Duodenal mucosa (tissue), 2 donors: Measurements from ENCODE around the gene CYP26C1.

Experiments used
- H3K27ac ChIP-seq: one replicate; pipeline ENCODE4 v1.7.0; 2013; ENCODE audit warnings: low read depth, low read length
- H3K27me3 ChIP-seq, 2 donors: one replicate each; pipeline ENCODE4 v1.7.0; 2013; ENCODE audit warnings: low read length in 2 of 2, control low read depth in 1 of 2; ENCODE audit not compliant: insufficient read depth in 2 of 2, control insufficient read depth in 1 of 2
- H3K36me3 ChIP-seq, 2 donors: one replicate each; pipeline ENCODE4 v1.7.0; 2013; ENCODE audit warnings: low read length in 2 of 2, control low read depth in 1 of 2; ENCODE audit not compliant: insufficient read depth in 2 of 2, control insufficient read depth in 1 of 2
- H3K4me1 ChIP-seq, 2 donors: one replicate each; pipeline ENCODE4 v1.7.0; 2013; ENCODE audit warnings: low read length in 2 of 2, control low read depth in 1 of 2; ENCODE audit not compliant: insufficient read depth in 2 of 2, control insufficient read depth in 1 of 2
- H3K4me3 ChIP-seq, 2 donors: one replicate each; pipeline ENCODE4 v1.7.0; 2013; ENCODE audit warnings: low read length in 2 of 2, low read depth in 1 of 2
- H3K9ac ChIP-seq, 2 donors: one replicate each; pipeline ENCODE4 v1.7.0; 2013; ENCODE audit warnings: low read length in 2 of 2, low read depth in 1 of 2
- H3K9me3 ChIP-seq, 2 donors: one replicate each; pipeline ENCODE4 v1.7.0; 2013; ENCODE audit warnings: low read length in 2 of 2, control low read depth in 1 of 2; ENCODE audit not compliant: control insufficient read depth in 1 of 2

The CYP26C1 gene

DNA sequence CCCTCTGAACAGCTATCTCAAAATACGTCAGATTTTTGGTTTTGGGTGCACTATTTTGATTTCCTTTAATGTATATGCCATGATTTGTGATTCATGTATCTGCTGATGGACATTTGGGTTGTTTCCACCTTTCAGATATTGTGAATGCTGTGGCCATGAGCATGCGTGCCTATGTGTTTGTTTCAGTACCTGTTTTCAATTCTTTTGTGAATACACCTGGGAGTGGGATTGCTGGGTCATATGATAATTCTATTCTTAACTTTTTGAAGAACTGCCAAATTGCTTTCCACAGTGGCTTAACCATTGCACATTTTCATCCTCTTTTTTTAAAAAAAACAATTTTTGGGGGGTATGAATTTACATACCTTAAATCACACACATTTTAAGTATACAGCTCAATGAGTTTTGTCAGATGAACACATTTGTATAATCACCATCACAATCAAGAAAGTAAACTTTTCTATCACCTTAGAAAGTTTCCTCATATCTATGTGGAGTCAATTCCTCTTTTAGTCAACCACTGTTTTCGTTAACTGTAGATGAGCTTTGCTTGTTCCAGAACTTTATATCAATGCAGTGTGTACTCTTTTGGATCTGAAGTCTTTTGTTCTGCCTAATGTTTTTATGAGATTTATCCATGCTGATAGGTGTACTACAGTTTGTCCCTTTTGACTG lies 50.0 kb downstream of the CYP26C1 start:
- Histone ChIP-seq H3K27ac (no peak overlapping the region), H3K9ac (no peak overlapping the region), H3K4me3 (no peak overlapping the region), H3K27me3 (no peaks in the 10 kb centered on the region), H3K9me3 (no peaks in the 10 kb centered on the region), H3K4me1 (peaks cover 0 to 4% of the 10 kb centered on the region in 2 donors), H3K36me3 (no peaks in the 10 kb centered on the region)

DNA sequence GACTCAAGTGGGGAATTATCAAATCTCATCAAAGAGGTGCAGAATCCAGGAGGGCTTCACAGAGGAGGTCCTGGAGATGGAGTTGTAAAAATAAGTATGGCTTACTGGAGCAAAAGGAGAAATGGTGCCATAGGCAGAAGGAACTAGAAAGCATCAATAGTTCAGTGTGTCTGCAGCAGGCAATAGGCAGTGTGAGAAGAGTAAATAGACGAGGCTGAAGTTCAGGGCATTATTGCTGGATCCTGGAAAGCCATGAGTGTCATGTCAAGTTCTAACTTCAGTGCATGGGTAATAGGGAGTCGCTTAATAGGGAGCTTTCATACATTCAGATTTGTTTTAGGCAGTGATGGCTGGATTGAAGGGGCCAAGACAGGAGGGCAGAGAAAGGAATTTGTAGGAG lies 52.4 kb downstream of the CYP26C1 start:
- peaks cover 0 to 5% of the 10 kb centered on the region in 2 donors for H3K4me1 ChIP-seq
- H3K4me3 ChIP-seq = no peak overlapping the region

GRCh38 chr10:93115661-93116383 lies 55.2 kb downstream of the CYP26C1 start:
- Histone ChIP-seq H3K4me3 (no peak overlapping the region), H3K27me3 (no peaks in the 10 kb centered on the region), H3K36me3 (no peaks in the 10 kb centered on the region), H3K4me1 (peaks cover 0 to 5% of the 10 kb centered on the region in 2 donors), H3K9ac (no peak overlapping the region), H3K9me3 (no peaks in the 10 kb centered on the region), H3K27ac (no peak overlapping the region)

More for the DNA sequence above, 52.4 kb downstream of the CYP26C1 start:
- Histone ChIP-seq H3K27me3 (no peaks in the 10 kb centered on the region), H3K9me3 (no peaks in the 10 kb centered on the region), H3K36me3 (no peaks in the 10 kb centered on the region), H3K9ac (no peak overlapping the region), H3K27ac (no peak overlapping the region)
